ENCODE measurements around the gene ABCC11.

DNA sequence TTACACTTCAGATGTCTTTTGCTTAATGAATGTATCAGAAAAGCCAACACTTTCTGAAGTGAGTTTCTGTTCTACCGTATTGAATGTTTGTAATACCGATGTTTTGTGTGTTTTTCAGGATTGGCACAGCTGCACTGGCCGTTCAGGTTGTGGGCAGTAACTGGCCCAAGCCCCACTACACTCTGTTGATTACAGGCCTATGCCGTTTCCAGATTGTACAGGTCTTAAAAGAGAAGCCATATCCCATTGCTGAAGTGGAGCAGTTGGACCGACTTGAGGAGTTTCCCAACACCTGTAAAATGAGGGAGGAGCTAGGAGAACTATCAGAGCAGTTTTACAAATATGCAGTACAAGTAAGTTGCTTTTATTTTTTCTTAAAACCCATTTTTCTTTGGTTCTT lies 4.7 kb upstream of the ABCC11 start:
- TF ChIP-seq, protein P1, sequence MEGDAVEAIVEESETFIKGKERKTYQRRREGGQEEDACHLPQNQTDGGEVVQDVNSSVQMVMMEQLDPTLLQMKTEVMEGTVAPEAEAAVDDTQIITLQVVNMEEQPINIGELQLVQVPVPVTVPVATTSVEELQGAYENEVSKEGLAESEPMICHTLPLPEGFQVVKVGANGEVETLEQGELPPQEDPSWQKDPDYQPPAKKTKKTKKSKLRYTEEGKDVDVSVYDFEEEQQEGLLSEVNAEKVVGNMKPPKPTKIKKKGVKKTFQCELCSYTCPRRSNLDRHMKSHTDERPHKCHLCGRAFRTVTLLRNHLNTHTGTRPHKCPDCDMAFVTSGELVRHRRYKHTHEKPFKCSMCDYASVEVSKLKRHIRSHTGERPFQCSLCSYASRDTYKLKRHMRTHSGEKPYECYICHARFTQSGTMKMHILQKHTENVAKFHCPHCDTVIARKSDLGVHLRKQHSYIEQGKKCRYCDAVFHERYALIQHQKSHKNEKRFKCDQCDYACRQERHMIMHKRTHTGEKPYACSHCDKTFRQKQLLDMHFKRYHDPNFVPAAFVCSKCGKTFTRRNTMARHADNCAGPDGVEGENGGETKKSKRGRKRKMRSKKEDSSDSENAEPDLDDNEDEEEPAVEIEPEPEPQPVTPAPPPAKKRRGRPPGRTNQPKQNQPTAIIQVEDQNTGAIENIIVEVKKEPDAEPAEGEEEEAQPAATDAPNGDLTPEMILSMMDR (IDR thresholded peaks at IDR 0.05) = no peak
- no peak for TF ChIP-seq POLR2A (IDR thresholded peaks at IDR 0.05)

All from Peyer's patch (tissue), 4 donors.